Adrenal gland (tissue), 12 donors: ENCODE results near the gene PIKFYVE. TPM values are rescaled to one million over a fixed set of nuclear protein-coding genes. Genes with fewer than 3 reads are reported as not detected.

Source experiments
- DNase-seq, 7 donors: peaks; one replicate each; pipeline ENCODE4 v3.0.0-alpha.2; 2019 to 2020
- H3K27ac ChIP-seq, 5 donors: fragments of 200-600 bp; sonication (generic) in 4 of 5; 1 replicate in 3 of 5; 2 replicates in 2 of 5; pipeline versions ENCODE4 v1.5.1 to v1.8.0; 2016 to 2020; ENCODE audit warnings: mild to moderate bottlenecking in 1 of 5
- H3K27me3 ChIP-seq: fragments of 200-600 bp; 2 replicates; pipeline ENCODE4 v1.8.0; 2021
- H3K36me3 ChIP-seq, 2 donors: fragments of 200-600 bp; replicated peaks in 1 of 2; 1 replicate in 1 of 2; 2 replicates in 1 of 2; pipeline versions ENCODE4 v1.5.1 to v1.8.0; 2018 to 2022
- H3K4me1 ChIP-seq, 2 donors: fragments of 200-600 bp; replicated peaks in 1 of 2; 1 replicate in 1 of 2; 2 replicates in 1 of 2; pipeline versions ENCODE4 v1.5.1 to v1.8.0; 2018 to 2021
- H3K4me3 ChIP-seq, 4 donors: fragments of 200-600 bp; sonication (generic) in 3 of 4; one replicate each; pipeline ENCODE4 v1.5.1; 2016 to 2018
- H3K9me3 ChIP-seq, 3 donors: fragments of 200-600 bp; sonication (generic) in 1 of 3; replicated peaks in 1 of 3; 1 replicate in 2 of 3; 2 replicates in 1 of 3; pipeline versions ENCODE4 v1.5.1 to v1.8.0; 2016 to 2021
- CTCF ChIP-seq, 6 experiments: fragments of 450-650 bp in 4 of 6; fragments of 200-600 bp in 2 of 6; sonication (generic) in 1 of 6; IDR thresholded peaks; 1 replicate in 5 of 6; 2 replicates in 1 of 6; pipeline versions ENCODE4 v1.5.1 to v1.8.0; 2016 to 2021; ENCODE audit warnings: antibody characterized with exemption in 6 of 6, mild to moderate bottlenecking in 2 of 6, moderate library complexity in 1 of 6
- POLR2A ChIP-seq, 2 donors: fragments of 450-650 bp; IDR thresholded peaks; one replicate each; pipeline ENCODE4 v1.6.1; 2017; ENCODE audit warnings: antibody characterized with exemption in 2 of 2, mild to moderate bottlenecking in 2 of 2, moderate library complexity in 1 of 2
- WGBS, 4 donors: extraction: QIAGEN DNeasy Blood & Tissue Kit in 2 of 4; methylation state at CpG; one replicate each; pipeline versions ENCODE4 v1.1.5 to v1.1.7; 2013 to 2017; 5-methylcytosine and 5-hydroxymethylcytosine counted together
- intact Hi-C, 2 donors: fragments of 100-400 bp; cut with DNase I; formaldehyde crosslinking; loops; one replicate each; pipeline versions ENCODE4 v1.14.1 to v1.15.0; 2022 to 2023
- polyA plus RNA-seq, 3 donors: library from polyadenylated mRNA; stranded (reverse); fragments of 200-250 nt in 2 of 3; fragments of 350-450 nt in 1 of 3; fragmentation: Illumina TruSeq in 1 of 3; extraction: RNeasy Lipid Tissue Mini Kit (QIAGEN cat#74804) in 1 of 3; gene quantifications; one replicate each; pipeline ENCODE4 v1.2.3, GENCODE V29; 2013 to 2014
- total RNA-seq, 9 donors: library from RNA; depleted of rRNA in 4 of 9; stranded (reverse); fragments of >200 nt in 4 of 9; fragments of 120-200 nt in 1 of 9; fragmentation: NEBNext Ultra II Directional in 1 of 9; extraction: Animal tissue kit (Norgen Biotek cat#: 25700) in 1 of 9; gene quantifications; one replicate each; pipeline versions ENCODE4 v1.1.0 to v1.2.4, GENCODE V29; 2013 to 2023
- donor health status: healthy with polysubstance abuse.
- donor health status: Bipolar disorder and iron deficiency.
- donor health status: DM: yes; HTN: yes; CAD: no.
- donor health status: DM: no; HTN: no; CAD: no.
- donor health status: DM: no; HTN: no; CAD: no.
- donor health status: DM: yes; HTN: yes; CAD: no.

Gene PIKFYVE
- total and polyA plus RNA-seq, 12 donors = 5.1 to 36.5 (median 25.3) TPM

DNA sequence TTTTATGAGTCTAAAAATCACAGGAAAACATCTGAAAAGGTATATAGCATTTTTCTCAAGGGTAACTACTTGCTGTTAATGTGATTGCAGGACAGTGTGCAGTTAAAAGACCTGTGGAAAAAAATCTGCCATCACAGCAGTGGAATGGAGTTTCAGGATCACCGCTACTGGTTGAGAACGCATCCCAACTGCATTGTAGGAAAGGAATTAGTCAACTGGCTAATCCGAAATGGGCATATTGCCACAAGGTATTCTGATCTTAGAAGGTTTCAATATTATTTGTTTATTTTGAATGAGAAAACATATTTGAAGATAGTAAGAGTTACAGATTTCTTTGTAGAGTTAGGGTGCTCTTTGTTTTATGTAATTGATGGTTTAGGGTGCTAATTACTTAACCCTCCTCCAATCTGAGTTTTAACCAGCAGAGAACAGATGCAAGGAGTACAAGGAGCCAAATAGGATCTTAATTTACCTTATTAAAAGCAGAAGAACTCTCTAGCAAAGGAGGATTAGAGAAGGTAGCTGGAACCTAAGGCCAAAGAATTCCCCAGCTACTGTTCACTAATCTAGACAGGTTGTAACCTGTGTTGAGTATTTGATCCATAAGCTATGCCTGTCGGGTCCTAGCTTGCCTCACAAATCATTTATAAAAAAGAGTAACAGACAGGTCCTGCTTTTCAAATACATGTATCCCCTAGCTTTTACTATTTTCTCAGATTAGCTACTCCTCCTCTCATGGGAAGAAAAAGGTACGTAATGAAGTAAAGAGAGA is 35.0 kb downstream of the PIKFYVE start:
- no peaks in the 10 kb centered on the region for H3K9me3 ChIP-seq
- no peak overlapping the region for H3K4me3 ChIP-seq
- H3K27me3 ChIP-seq = no peaks in the 10 kb centered on the region
- 93 to 97% (median 95%) methylated on average over 5 of the region's 5 CpGs for WGBS, 4 donors
- H3K4me1 ChIP-seq = no peaks in the 10 kb centered on the region
- H3K27ac ChIP-seq = no peak overlapping the region
- peaks cover 0 to 55% of the 10 kb centered on the region in 2 donors for H3K36me3 ChIP-seq
- DNase-seq = no peak
- no peak for TF ChIP-seq CTCF (IDR thresholded peaks at IDR 0.05)
- TF ChIP-seq POLR2A (IDR thresholded peaks at IDR 0.05) = no peak
- intact Hi-C loops = no loop called here

DNA sequence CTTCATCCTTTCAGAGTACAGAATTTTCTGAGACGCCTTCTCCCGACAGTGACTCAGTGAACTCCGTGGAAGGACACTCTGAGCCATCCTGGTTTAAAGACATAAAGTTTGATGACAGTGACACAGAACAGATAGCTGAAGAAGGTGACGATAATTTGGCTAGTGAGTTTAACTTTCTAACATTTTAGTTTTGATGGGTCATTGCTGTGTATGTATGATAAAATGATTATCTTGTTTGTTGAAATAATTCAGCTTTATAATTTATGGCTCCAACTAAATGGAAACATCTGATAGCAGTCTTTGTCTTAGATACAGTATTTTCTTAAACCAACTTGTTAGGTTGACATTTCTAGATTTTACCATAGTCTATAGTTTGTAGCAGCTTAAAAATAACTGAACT is 38.1 kb downstream of the PIKFYVE start:
- no peak overlapping the region for H3K27ac ChIP-seq
- peaks cover 0 to 48% of the 10 kb centered on the region in 2 donors for H3K36me3 ChIP-seq
- H3K4me1 ChIP-seq = no peaks in the 10 kb centered on the region
- no peaks in the 10 kb centered on the region for H3K9me3 ChIP-seq
- WGBS, 4 donors = 48 to 58% (median 54%) methylated on average over 4 of the region's 4 CpGs
- no peak for DNase-seq
- intact Hi-C loops = no loop called here
- H3K4me3 ChIP-seq = no peak overlapping the region
- no peaks in the 10 kb centered on the region for H3K27me3 ChIP-seq
- no peak for TF ChIP-seq POLR2A (IDR thresholded peaks at IDR 0.05)
- no peak for TF ChIP-seq CTCF (IDR thresholded peaks at IDR 0.05)

DNA sequence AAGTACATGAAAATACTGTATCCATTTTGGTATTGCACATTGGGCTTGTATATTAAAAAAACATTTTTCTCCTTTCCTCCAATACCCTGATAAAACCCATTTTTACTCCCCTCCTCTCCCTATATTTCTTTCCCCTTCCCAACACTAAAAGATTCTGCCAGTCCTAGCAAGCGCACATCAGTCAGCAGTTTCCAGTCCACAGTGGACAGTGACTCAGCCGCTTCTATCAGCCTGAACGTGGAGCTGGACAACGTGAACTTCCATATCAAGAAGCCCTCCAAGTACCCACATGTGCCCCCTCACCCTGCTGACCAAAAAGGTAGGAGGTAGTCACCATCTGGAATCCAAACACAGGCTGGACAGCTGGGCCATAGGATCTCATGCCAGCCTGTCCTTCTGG is 38.6 kb downstream of the PIKFYVE start:
- Histone ChIP-seq H3K27ac (no peak overlapping the region), H3K9me3 (no peaks in the 10 kb centered on the region), H3K36me3 (peaks cover 0 to 43% of the 10 kb centered on the region in 2 donors), H3K4me1 (no peaks in the 10 kb centered on the region), H3K27me3 (no peaks in the 10 kb centered on the region), H3K4me3 (no peak overlapping the region)
- intact Hi-C loops = no loop called here
- DNase-seq = no peak
- TF ChIP-seq CTCF (IDR thresholded peaks at IDR 0.05) (no peak), POLR2A (IDR thresholded peaks at IDR 0.05) (no peak)
- WGBS, 4 donors = 92 to 98% (median 94%) methylated on average over 4 of the region's 4 CpGs

DNA sequence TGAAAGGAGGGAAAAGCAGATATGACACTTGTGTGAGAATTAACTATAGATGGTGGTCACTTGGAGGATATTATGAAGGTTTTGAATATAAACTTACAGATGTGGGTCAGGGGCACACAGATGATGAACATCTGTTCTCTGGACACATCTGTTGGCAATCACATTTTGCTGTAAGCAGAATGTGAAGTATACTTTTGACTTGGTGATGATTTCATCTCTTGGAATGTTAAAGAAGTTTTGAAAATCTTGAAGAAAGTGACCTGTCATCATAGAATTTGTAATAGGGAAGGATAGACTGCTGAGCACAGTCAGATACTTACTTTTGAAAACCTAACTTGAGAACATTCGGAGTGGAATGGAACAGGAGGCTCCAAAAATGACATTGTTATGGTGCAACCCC is 40.2 kb downstream of the PIKFYVE start:
- Histone ChIP-seq H3K36me3 (peaks cover 0 to 29% of the 10 kb centered on the region in 2 donors), H3K9me3 (no peaks in the 10 kb centered on the region), H3K4me1 (no peaks in the 10 kb centered on the region), H3K4me3 (no peak overlapping the region), H3K27ac (no peak overlapping the region), H3K27me3 (no peaks in the 10 kb centered on the region)
- WGBS, 4 donors = 98 to 100% (median 100%) methylated on average over 1 of the region's 1 CpG
- TF ChIP-seq POLR2A (IDR thresholded peaks at IDR 0.05) (no peak), CTCF (IDR thresholded peaks at IDR 0.05) (no peak)
- intact Hi-C loops = no loop called here
- no peak for DNase-seq
